Activated CD4-positive, alpha-beta T cell treated with anti-CD3 and anti-CD28 coated beads for 36 hours (primary cell): ENCODE results near the gene TXNDC9. TPM values are rescaled to one million over a fixed set of nuclear protein-coding genes. Genes with fewer than 3 reads are reported as not detected.
"Not testable (repeated sequence)": the region's sequence is repeated elsewhere in the genome, so short reads cannot be mapped to it uniquely, and the experiment has no call there.

Source experiments
- ATAC-seq: fragments of 200-7000 bp; cut with Tn5 transposase; one replicate; pipeline ENCODE4 v1.10.0; 2021; ENCODE audit warnings: mild to moderate bottlenecking, moderate library complexity
- CTCF ChIA-PET: fragments of 350-600 bp; sonication (Branson Sonifier 250); formaldehyde crosslinking; loops from one replicate; lab custom pipeline; 2021; ENCODE audit warnings: antibody characterized with exemption; lab: Charles Lee
- POLR2A ChIA-PET: fragments of 350-600 bp; sonication (Branson Sonifier 250); formaldehyde crosslinking; loops from one replicate; lab custom pipeline; 2021; ENCODE audit warnings: antibody characterized with exemption, inconsistent platforms; lab: Charles Lee
- DNase-seq: peaks from one replicate; pipeline ENCODE4 v3.0.0-alpha.2; 2020
- H3K27ac Mint-ChIP-seq: one replicate; pipeline ENCODE4 v1.8.0; 2021; ENCODE audit warnings: mixed read lengths
- H3K27me3 Mint-ChIP-seq: one replicate; pipeline ENCODE4 v1.8.0; 2021; ENCODE audit warnings: mixed read lengths
- H3K36me3 Mint-ChIP-seq: one replicate; pipeline ENCODE4 v1.8.0; 2021; ENCODE audit warnings: low read depth, mixed read lengths
- H3K4me1 Mint-ChIP-seq: one replicate; pipeline ENCODE4 v1.8.0; 2021; ENCODE audit warnings: mixed read lengths
- H3K4me3 Mint-ChIP-seq: one replicate; pipeline ENCODE4 v1.8.0; 2021; ENCODE audit warnings: mild to moderate bottlenecking, moderate library complexity, mixed read lengths
- H3K9me3 Mint-ChIP-seq: one replicate; pipeline ENCODE4 v1.8.0; 2021; ENCODE audit warnings: low read depth, mixed read lengths
- intact Hi-C, 2 experiments: fragments of 100-400 bp; cut with DNase I in 1 of 2; cut with micrococcal nuclease in 1 of 2; formaldehyde crosslinking; loops; one replicate each; pipeline versions ENCODE4 v1.14.2 to v1.15.1; 2022 to 2024; cut with DNase I, micrococcal nuclease
- total RNA-seq, 2 experiments: library from RNA; stranded (reverse); gene quantifications; one replicate each; pipeline ENCODE4 v1.2.3, GENCODE V29; 2021

The TXNDC9 gene
- 10 to 100 TPM; 19.4 to 27.9 TPM for total RNA-seq

GRCh38 chr2:99335911-99336803, at the start of gene TXNDC9:
TXNDC9 (minus strand) TSS chr2:99336333; CDS start chr2:99333210, 3,123 bp downstream.
- Mint-ChIP-seq H3K36me3 (peaks cover 18% of the 10 kb centered on the region), H3K27ac (no peak within 1 kb of the TSS)

GRCh38 chr2:99382143-99382542, 46.0 kb upstream of the TXNDC9 start:
- Mint-ChIP-seq H3K4me3 (no peak overlapping the region), H3K27ac (no peak overlapping the region), H3K36me3 (peaks cover 58% of the 10 kb centered on the region), H3K27me3 (no peaks in the 10 kb centered on the region), H3K4me1 (peaks cover 27% of the 10 kb centered on the region), H3K9me3 (no peaks in the 10 kb centered on the region)
- DNase-seq, result no peak
- ATAC-seq, result no peak
- CTCF ChIA-PET, result interaction anchor here (0.6 kb wide), 1 partner anchor 17 kb away, joined by 3 read pairs; no protein-coding TSS in a partner anchor
- intact Hi-C loops, result no loop called here
- POLR2A ChIA-PET, result no interaction called here

More at GRCh38 chr2:99335911-99336803, at the start of gene TXNDC9:
- Mint-ChIP-seq H3K27me3 (no peaks in the 10 kb centered on the region), H3K9me3 (no peaks in the 10 kb centered on the region), H3K4me3 (no peak within 1 kb of the TSS), H3K4me1 (peaks cover 42% of the 10 kb centered on the region)
- peak; percentile 99 for DNase-seq
- ATAC-seq, result peak; percentile 86
- intact Hi-C loops, result loop anchor here (1.0 to 10.0 kb wide), 16 partner anchors 41 to 1689 kb away; partner anchors contain the start of genes C2orf15 (in 2 of the 2), COA5 (in 2 of the 2), MITD1 (in 2 of the 2) and MRPL30 (in 2 of the 2)
- CTCF ChIA-PET, result interaction anchor here (0.7 to 3.0 kb wide), 6 partner anchors 12 to 195 kb away, joined by 3 to 11 read pairs (median 4); partner anchors contain the start of genes MITD1 and MRPL30
- POLR2A ChIA-PET, result interaction anchor here (1.1 to 1.6 kb wide), 2 partner anchors 156 to 195 kb away, joined by 4 read pairs; no protein-coding TSS in a partner anchor

- peaks cover 66% of the 10 kb centered on the region for H3K36me3 Mint-ChIP-seq
- POLR2A ChIA-PET, result no interaction called here
- no peaks in the 10 kb centered on the region for H3K9me3 Mint-ChIP-seq
- CTCF ChIA-PET, result interaction anchor here (0.7 kb wide), 1 partner anchor 9 kb away, joined by 3 read pairs; no protein-coding TSS in a partner anchor
- no peak overlapping the region for H3K4me3 Mint-ChIP-seq
- peak; percentile 27 for ATAC-seq
- H3K27ac Mint-ChIP-seq, result peak overlapping the region; percentile 59
- no peak for DNase-seq
- intact Hi-C loops, result no loop called here
- no peaks in the 10 kb centered on the region for H3K27me3 Mint-ChIP-seq
- peaks cover 38% of the 10 kb centered on the region for H3K4me1 Mint-ChIP-seq
Observed at GRCh38 chr2:99380376-99381010, 44.4 kb upstream of the TXNDC9 start.

GRCh38 chr2:99377879-99378278, 41.7 kb upstream of the TXNDC9 start:
- DNase-seq (no peak), ATAC-seq (peak; percentile 87)
- ChIA-PET POLR2A (no interaction called here), CTCF (interaction anchor here (0.6 to 0.8 kb wide), 3 partner anchors 41 to 673 kb away, joined by 3 to 4 read pairs (median 3); partner anchors contain the start of gene EIF5B)
- Mint-ChIP-seq H3K4me1 (peaks cover 40% of the 10 kb centered on the region), H3K27ac (peak overlapping the region; percentile 65), H3K4me3 (no peak overlapping the region), H3K9me3 (peaks cover 7% of the 10 kb centered on the region), H3K36me3 (peaks cover 77% of the 10 kb centered on the region), H3K27me3 (no peaks in the 10 kb centered on the region)
- intact Hi-C loops, result loop anchor here (1.0 to 2.0 kb wide), 2 partner anchors 29 to 42 kb away; partner anchors contain the start of gene TXNDC9 (in 1 of the 2)

GRCh38 chr2:99376254-99376864, 40.2 kb upstream of the TXNDC9 start:
- H3K27ac Mint-ChIP-seq, result peak overlapping the region; percentile 63

GRCh38 chr2:99374747-99375146, 38.6 kb upstream of the TXNDC9 start:
- ATAC-seq, result no peak
- H3K4me1 Mint-ChIP-seq, result peaks cover 28% of the 10 kb centered on the region
- H3K27ac Mint-ChIP-seq, result peak overlapping the region; percentile 11
- ChIA-PET CTCF (interaction anchor here (0.6 to 1.5 kb wide), 3 partner anchors 10 to 116 kb away, joined by 3 to 5 read pairs (median 3); no protein-coding TSS in a partner anchor), POLR2A (no interaction called here)
- peaks cover 7% of the 10 kb centered on the region for H3K9me3 Mint-ChIP-seq
- no peak for DNase-seq
- no peak overlapping the region for H3K4me3 Mint-ChIP-seq
- H3K27me3 Mint-ChIP-seq, result no peaks in the 10 kb centered on the region
- H3K36me3 Mint-ChIP-seq, result peaks cover 72% of the 10 kb centered on the region
- intact Hi-C loops, result no loop called here

More at GRCh38 chr2:99376254-99376864, 40.2 kb upstream of the TXNDC9 start:
- no peaks in the 10 kb centered on the region for H3K27me3 Mint-ChIP-seq
- intact Hi-C loops, result loop anchor here in 1 of 2 experiments (2.0 kb wide), 1 partner anchor 28 kb away; no protein-coding TSS in a partner anchor
- ATAC-seq, result peak; percentile 63
- H3K9me3 Mint-ChIP-seq, result peaks cover 7% of the 10 kb centered on the region
- peaks cover 40% of the 10 kb centered on the region for H3K4me1 Mint-ChIP-seq
- H3K36me3 Mint-ChIP-seq, result peaks cover 78% of the 10 kb centered on the region
- no peak for DNase-seq
- no peak overlapping the region for H3K4me3 Mint-ChIP-seq
- ChIA-PET POLR2A (no interaction called here), CTCF (interaction anchor here (2.1 kb wide), 1 partner anchor 11 kb away, joined by 6 read pairs; no protein-coding TSS in a partner anchor)

- Mint-ChIP-seq H3K36me3 (peaks cover 72% of the 10 kb centered on the region), H3K4me1 (peaks cover 22% of the 10 kb centered on the region), H3K27ac (peak overlapping the region; percentile 8), H3K27me3 (no peaks in the 10 kb centered on the region), H3K9me3 (peaks cover 7% of the 10 kb centered on the region), H3K4me3 (no peak overlapping the region)
- ChIA-PET POLR2A (interaction anchor here (0.6 kb wide), 1 partner anchor 211 kb away, joined by 4 read pairs; no protein-coding TSS in a partner anchor), CTCF (interaction anchor here (1.2 to 2.3 kb wide), 3 partner anchors 16 to 118 kb away, joined by 3 to 7 read pairs (median 4); partner anchors contain the start of gene TXNDC9)
- ATAC-seq, result no peak
- intact Hi-C loops, result no loop called here
- no peak for DNase-seq
Observed at GRCh38 chr2:99373144-99373543, 37.0 kb upstream of the TXNDC9 start.

GRCh38 chr2:99368854-99369253, 32.7 kb upstream of the TXNDC9 start:
- H3K27me3 Mint-ChIP-seq, H3K4me1 Mint-ChIP-seq, H3K4me3 Mint-ChIP-seq, DNase-seq, ATAC-seq, H3K27ac Mint-ChIP-seq, H3K9me3 Mint-ChIP-seq, intact Hi-C loops, CTCF ChIA-PET: not testable (repeated sequence)
- H3K36me3 Mint-ChIP-seq, result peaks cover 63% of the 10 kb centered on the region
- POLR2A ChIA-PET, result interaction anchor here (0.6 kb wide), 1 partner anchor 18 kb away, joined by 3 read pairs; no protein-coding TSS in a partner anchor

- H3K9me3 Mint-ChIP-seq, result no peaks in the 10 kb centered on the region
- H3K4me1 Mint-ChIP-seq, result no peaks in the 10 kb centered on the region
- H3K27me3 Mint-ChIP-seq, result no peaks in the 10 kb centered on the region
- ATAC-seq (no peak), DNase-seq (no peak)
- no peak overlapping the region for H3K4me3 Mint-ChIP-seq
- ChIA-PET POLR2A (interaction anchor here (0.6 kb wide), 1 partner anchor 315 kb away, joined by 3 read pairs; no protein-coding TSS in a partner anchor), CTCF (interaction anchor here (0.7 to 2.0 kb wide), 6 partner anchors 8 to 31 kb away, joined by 3 to 6 read pairs (median 4); partner anchors contain the start of gene TXNDC9)
- intact Hi-C loops, result no loop called here
- peaks cover 59% of the 10 kb centered on the region for H3K36me3 Mint-ChIP-seq
- no peak overlapping the region for H3K27ac Mint-ChIP-seq
Observed at GRCh38 chr2:99365661-99366060, 29.5 kb upstream of the TXNDC9 start.

- H3K27me3 Mint-ChIP-seq, result no peaks in the 10 kb centered on the region
- H3K36me3 Mint-ChIP-seq, result peaks cover 21% of the 10 kb centered on the region
- no peak overlapping the region for H3K27ac Mint-ChIP-seq
- H3K9me3 Mint-ChIP-seq, result no peaks in the 10 kb centered on the region
- peaks cover 39% of the 10 kb centered on the region for H3K4me1 Mint-ChIP-seq
- H3K4me3 Mint-ChIP-seq, result no peak overlapping the region
- ChIA-PET POLR2A (interaction anchor here (1.0 kb wide), 1 partner anchor 15 kb away, joined by 6 read pairs; no protein-coding TSS in a partner anchor), CTCF (interaction anchor here (1.2 to 1.8 kb wide), 3 partner anchors 8 to 16 kb away, joined by 4 to 7 read pairs (median 5); no protein-coding TSS in a partner anchor)
- DNase-seq, result no peak
- ATAC-seq, result no peak
- intact Hi-C loops, result no loop called here
Observed at GRCh38 chr2:99356853-99357252, 20.7 kb upstream of the TXNDC9 start.
